Midbrain (tissue), 1 donor: Measurements from ENCODE around the gene SH2D3A.
"Not testable (repeated sequence)": the region's sequence is repeated elsewhere in the genome, so short reads cannot be mapped to it uniquely, and the experiment has no call there.

Experiments used
- DNase-seq: peaks from one replicate; lab custom pipeline; 2025; lab: John Stamatoyannopoulos, UW

SH2D3A gene

GRCh38 chr19:6719992-6720368 lies 47.3 kb downstream of the SH2D3A start:
- DNase-seq: no peak

DNA sequence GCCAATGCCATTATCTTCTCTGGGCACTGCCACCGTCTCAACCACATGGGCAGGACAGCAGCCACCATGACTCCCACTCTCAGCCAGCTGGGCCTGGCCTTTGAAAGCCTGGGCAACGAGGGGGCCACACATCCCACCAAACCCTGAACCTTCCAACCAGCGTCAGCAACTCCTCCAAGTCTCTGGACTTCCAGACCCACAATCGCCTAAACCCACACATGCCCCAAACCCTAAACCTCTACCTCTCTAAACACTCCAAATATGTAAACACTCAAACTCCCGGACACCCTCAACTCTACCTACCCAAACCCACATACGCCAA lies 47.7 kb downstream of the SH2D3A start:
- DNase-seq: no peak

GRCh38 chr19:6718741-6719539 lies 48.3 kb downstream of the SH2D3A start:
- peak; percentile 34 for DNase-seq

GRCh38 chr19:6718111-6718740 lies 49.0 kb downstream of the SH2D3A start:
- no peak for DNase-seq

DNA sequence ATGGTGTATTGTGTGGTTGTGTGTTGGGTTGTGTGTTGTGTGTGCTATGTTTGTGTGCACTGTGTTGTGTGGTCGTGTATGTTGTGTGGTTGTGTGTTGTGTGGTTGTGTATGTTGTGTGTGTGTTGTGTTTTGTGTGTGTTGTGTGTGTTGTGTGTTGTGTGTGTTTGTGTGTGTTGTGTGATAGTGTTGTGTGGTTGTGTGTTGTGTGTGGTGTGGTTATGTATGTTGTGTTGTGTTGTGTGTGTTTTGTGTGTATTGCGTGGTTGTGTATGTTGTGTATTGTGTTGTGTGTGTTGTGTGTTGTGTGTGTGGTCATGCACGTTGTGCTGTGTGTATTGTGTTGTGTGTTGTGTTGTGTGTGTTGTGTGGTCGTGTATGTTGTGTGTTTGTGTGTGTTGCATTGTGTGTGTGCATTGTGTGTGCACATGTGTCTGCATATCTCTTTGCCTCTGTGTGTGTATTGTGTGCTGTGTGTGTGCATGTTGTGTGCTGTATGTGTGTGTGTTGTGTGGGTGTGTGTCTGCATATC lies 49.7 kb downstream of the SH2D3A start:
- DNase-seq: no peak

DNA sequence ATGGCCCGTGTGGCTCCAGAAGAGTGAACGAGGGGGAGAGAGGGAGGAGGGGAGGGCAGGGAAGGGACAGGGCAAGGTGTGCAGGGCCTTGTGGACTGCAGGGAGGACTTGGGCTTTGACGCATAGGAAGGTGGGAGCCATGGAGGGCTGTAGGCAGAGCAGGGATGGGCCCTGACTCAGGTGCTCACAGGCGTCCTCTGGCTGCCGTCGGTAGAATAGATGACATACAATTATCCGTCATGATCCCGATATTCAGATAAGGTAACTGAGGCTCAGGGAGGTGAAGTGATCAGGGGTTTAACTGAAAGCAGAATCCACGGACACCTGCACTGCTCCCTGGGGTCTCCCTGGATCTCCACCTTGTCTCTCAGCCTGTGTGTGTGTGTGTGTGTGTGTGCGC lies 50.2 kb downstream of the SH2D3A start:
- no peak for DNase-seq

DNA sequence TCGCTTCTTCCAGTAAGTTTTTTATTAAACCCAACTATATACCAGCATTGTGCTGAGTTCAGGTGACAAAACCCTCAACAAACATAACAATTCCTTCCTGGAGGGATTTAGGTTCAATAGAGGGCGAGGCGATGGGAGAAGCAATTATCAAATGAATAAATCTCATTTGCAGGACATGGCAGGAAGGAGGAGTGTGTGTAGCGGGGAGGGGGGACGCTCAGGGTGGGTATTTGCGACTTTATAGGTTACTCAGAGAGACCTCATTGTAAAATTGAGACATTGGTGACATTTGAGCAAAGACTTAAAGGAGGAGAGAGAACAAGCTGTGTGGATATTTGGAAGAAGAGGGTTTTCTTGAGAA lies 50.6 kb downstream of the SH2D3A start:
- no peak for DNase-seq

- DNase-seq: no peak
These were observed 52.3 kb downstream of the SH2D3A start for GRCh38 chr19:6714749-6715555.

- DNase-seq: no peak
These were observed 53.2 kb downstream of the SH2D3A start for GRCh38 chr19:6713773-6714692.

GRCh38 chr19:6712692-6713670 lies 54.3 kb downstream of the SH2D3A start:
- no peak for DNase-seq

DNA sequence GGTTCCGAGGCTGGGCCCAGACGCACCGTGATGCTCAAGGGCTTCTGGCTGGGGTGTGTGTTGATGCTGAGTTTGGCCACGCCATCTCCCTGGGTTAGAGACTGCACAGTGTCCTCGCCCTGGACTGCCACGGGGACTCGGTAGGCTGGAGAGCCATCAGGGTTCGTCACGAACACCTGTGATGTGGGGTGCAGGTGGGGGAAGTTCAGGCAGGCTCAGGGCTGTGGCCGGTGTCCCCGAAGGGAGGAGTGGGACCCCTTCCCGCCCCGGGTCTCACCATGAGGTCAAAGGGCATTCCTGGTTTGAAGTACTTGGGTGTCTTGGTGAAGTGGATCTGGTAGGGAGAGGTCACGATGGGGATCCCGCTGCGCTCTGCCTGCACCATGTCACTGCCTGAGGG lies 55.0 kb downstream of the SH2D3A start:
- DNase-seq: no peak

GRCh38 chr19:6711605-6712004 lies 55.6 kb downstream of the SH2D3A start:
- DNase-seq: no peak

DNA sequence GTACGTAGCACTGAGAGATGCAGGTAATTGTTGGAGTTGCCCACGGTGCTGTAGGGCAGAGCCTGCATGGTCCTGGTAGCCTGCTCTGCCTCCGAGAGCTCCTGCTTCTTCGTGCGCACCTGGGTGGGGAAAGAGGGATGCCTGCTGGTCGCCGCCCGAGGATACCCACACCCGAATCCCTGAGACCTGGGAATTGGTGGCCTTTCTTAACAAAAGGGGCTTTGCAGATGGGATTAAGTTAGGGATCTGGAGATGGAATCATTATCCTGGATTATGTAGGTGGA lies 56.2 kb downstream of the SH2D3A start:
- no peak for DNase-seq

DNA sequence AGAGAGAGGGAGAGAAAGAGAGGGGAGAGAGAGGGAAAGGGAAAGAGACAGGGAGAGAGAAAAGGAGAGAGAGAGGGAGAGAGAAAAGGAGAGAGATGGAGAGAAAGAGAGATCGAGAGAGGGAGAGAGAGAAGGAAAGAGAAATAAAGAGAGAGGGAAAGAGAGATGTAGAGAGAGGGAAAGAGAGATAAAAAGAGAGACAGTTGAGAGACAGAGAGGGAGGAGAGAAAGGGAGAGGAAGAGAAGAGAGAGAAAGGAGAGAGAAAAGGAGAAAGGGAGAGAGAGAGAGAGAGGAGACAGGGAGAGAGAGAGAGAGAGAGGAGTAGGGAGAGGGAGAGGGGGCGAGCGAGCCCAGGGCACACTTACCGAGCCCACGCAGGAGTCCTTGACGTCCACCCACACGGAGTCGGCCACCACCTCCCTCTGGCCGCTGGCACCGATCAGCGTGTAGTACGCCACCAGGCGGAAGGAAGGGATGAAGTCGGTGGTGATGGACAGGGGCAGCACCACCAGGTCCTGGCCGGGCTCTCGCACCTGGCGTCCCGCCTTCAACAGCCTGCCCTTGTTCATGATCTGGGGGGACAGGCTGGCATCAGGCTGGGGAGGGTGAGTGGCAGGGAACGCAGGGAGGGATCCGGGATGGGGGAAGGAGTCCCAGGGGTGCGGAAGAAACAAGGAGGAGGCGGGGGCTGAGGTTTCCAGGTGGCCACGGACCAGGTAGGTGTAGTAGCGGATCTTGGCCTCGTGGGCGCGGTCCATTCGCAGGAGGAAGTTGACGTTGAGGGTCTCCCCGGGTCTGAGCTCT lies 56.8 kb downstream of the SH2D3A start:
- DNase-seq: no peak

DNA sequence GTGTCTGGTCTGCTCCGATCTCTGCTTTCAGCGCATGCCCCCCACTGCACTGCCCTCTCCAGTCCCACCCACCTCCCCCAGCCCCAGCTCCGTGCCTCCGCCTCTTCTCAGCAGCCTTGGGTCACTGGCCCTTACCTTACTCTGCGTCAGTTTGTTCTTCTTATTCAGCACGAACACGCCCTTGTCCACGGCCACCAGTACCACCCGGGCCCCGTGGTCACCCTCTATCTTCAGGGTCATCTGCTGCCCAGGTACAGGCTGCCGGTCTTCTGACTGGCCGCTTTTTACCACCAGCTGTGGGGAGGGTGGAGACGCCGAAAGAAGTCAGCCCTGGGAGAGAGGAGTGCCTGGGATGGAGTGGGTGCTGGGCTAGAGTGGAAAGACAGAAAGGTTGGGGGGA lies 57.7 kb downstream of the SH2D3A start:
- DNase-seq: no peak

GRCh38 chr19:6708913-6709312 lies 58.3 kb downstream of the SH2D3A start:
- not testable (repeated sequence) for DNase-seq

DNA sequence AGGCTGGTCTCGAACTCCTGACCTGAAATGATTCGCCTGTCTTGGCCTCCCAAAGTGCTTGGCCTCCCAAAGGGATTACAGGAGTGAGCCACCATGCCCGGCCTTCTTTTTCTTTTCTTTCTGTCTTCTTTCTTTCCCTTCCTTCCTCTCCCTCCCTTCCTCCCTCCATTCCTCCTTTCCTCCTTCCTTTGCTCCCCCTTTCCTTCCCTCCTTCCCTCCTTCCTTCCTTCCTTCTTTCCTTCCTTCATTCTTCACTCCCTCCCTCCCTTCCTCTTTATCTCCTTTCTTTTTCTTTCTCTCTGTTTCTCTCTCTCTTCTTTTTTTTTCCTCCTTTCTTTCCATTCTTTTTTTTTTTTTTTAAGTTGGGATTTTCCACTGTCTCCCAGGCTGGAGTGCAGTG lies 58.9 kb downstream of the SH2D3A start:
- DNase-seq: no peak

GRCh38 chr19:6707658-6708018 lies 59.6 kb downstream of the SH2D3A start:
- DNase-seq: no peak

DNA sequence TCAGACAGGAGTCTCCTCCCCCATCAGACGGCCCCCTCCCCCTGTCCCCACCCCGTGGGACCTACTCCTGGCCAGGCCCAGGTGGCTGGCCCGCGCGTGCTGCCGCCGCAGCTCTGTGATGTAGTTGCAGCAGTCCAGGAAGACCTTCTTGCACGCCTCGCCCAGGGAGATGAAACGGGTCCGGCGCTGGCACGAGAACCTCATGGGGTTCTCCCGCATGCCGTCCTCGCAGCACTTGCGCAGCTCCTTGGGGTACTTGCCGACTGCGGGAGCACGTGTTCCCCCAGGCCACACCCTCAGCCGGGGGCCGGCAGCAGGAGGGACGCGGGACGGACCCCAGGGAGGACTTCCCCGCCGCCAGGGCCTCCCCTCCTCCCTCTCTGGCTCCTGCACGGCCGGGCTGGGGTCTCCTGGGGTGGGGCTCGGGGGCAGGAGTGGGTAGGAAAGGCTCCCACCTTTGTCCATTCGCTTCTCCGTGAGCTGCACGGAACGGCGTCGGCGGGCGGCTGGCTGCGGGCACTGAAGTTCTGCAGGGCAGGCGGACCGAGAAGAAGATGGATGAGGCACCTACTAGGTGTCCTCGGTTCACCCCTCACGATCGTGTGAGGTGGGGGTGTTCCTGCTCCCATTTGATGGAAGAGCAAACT lies 60.1 kb downstream of the SH2D3A start:
- DNase-seq: no peak

- no peak for DNase-seq
These were observed 60.6 kb downstream of the SH2D3A start for GRCh38 chr19:6706633-6706958.
